SU-DHL-6 (cell line): ENCODE measurements around the gene SH3GLB2.

Source experiments
- H2AFZ ChIP-seq: fragments of 200-600 bp; sonication (generic); 2 replicates; pipeline ENCODE4 v1.6.1; 2014; ENCODE audit warnings: low read depth, mild to moderate bottlenecking, moderate library complexity, mixed read lengths, antibody characterized with exemption, low read length; ENCODE audit not compliant: severe bottlenecking
- H3F3A ChIP-seq: fragments of 200-600 bp; shearing (Covaris generic); 2 replicates; pipeline ENCODE4 v1.6.0; 2016; ENCODE audit warnings: antibody characterized with exemption, mild to moderate bottlenecking; ENCODE audit not compliant: insufficient read depth
- H3K27ac ChIP-seq: fragments of 200-600 bp; sonication (generic); 2 replicates; pipeline ENCODE4 v1.5.1; 2016; ENCODE audit warnings: low read depth, mild to moderate bottlenecking, low read length, moderate library complexity, mixed read lengths
- H3K27me3 ChIP-seq: fragments of 200-600 bp; sonication (generic), shearing (Covaris generic); 2 replicates; pipeline ENCODE4 v1.6.0; 2014; ENCODE audit warnings: mild to moderate bottlenecking, low read length
- H3K36me3 ChIP-seq: fragments of 200-600 bp; sonication (generic); 2 replicates; pipeline ENCODE4 v1.6.1; 2014; ENCODE audit warnings: mild to moderate bottlenecking, low read length, mixed read lengths
- H3K4me2 ChIP-seq: fragments of 300-600, 200-600 bp; shearing (Covaris generic), sonication (generic); 2 replicates; pipeline ENCODE4 v1.6.0; 2014; ENCODE audit warnings: low read length, low read depth, mild to moderate bottlenecking; ENCODE audit not compliant: poor library complexity, severe bottlenecking
- H3K4me3 ChIP-seq: fragments of 200-600 bp; sonication (generic); 2 replicates; pipeline ENCODE4 v1.5.1; 2014; ENCODE audit warnings: antibody characterized with exemption, low read length, mild to moderate bottlenecking, mixed read lengths; ENCODE audit not compliant: insufficient read depth, poor library complexity, severe bottlenecking
- H3K79me2 ChIP-seq: fragments of 200-600 bp; sonication (generic); 2 replicates; pipeline ENCODE4 v1.6.1; 2014; ENCODE audit warnings: mild to moderate bottlenecking, low read length, moderate library complexity; ENCODE audit not compliant: insufficient read depth
- H3K9ac ChIP-seq: fragments of 200-600 bp; sonication (generic); 2 replicates; pipeline ENCODE4 v1.7.0; 2014; ENCODE audit warnings: mild to moderate bottlenecking, low read length
- H3K9me2 ChIP-seq: fragments of 200-600 bp; sonication (generic); replicated peaks from 2 replicates; pipeline ENCODE4 v1.6.1; 2014; ENCODE audit warnings: low read length; ENCODE audit not compliant: insufficient read depth
- H3K9me3 ChIP-seq: fragments of 200-600 bp; sonication (generic); 2 replicates; pipeline ENCODE4 v1.6.1; 2014; ENCODE audit warnings: low read length, mixed read lengths; ENCODE audit not compliant: insufficient read depth
- H4K20me1 ChIP-seq: fragments of 200-600 bp; sonication (generic); 2 replicates; pipeline ENCODE4 v1.6.1; 2014; ENCODE audit warnings: low read depth, mild to moderate bottlenecking, antibody characterized with exemption, low read length, moderate library complexity, mixed read lengths
- CTCF ChIP-seq: fragments of 200-600 bp; sonication (generic); IDR thresholded peaks from one replicate; pipeline ENCODE4 v1.5.1; 2017; ENCODE audit warnings: antibody characterized with exemption, mild to moderate bottlenecking, low read length, moderate library complexity; ENCODE audit not compliant: insufficient read depth, poor library complexity, severe bottlenecking
- EZH2phosphoT487 ChIP-seq: fragments of 200-600 bp; sonication (generic), shearing (Covaris generic); conservative IDR thresholded peaks from 2 replicates; pipeline ENCODE4 v1.6.1; 2018; ENCODE audit warnings: mild to moderate bottlenecking, antibody characterized with exemption, low read length, moderate library complexity, mixed read lengths

The SH3GLB2 gene

GRCh38 chr9:129022037-129022436 is 6.1 kb downstream of the SH3GLB2 start:
- H3K27ac ChIP-seq, result no peak overlapping the region
- H3K27me3 ChIP-seq, result no peaks in the 10 kb centered on the region
- H3F3A ChIP-seq, result no peaks in the 10 kb centered on the region
- no peaks in the 10 kb centered on the region for H3K36me3 ChIP-seq
- no peak overlapping the region for H3K9ac ChIP-seq
- peaks cover 42% of the 10 kb centered on the region for H3K79me2 ChIP-seq
- no peaks in the 10 kb centered on the region for H4K20me1 ChIP-seq
- H3K9me3 ChIP-seq, result no peaks in the 10 kb centered on the region
- TF ChIP-seq EZH2phosphoT487 (no peak), CTCF (no peak)
- H3K4me2 ChIP-seq, result no peak overlapping the region
- H3K4me3 ChIP-seq, result no peak overlapping the region
- H3K9me2 ChIP-seq, result no peaks in the 10 kb centered on the region
- no peak overlapping the region for H2AFZ ChIP-seq

DNA sequence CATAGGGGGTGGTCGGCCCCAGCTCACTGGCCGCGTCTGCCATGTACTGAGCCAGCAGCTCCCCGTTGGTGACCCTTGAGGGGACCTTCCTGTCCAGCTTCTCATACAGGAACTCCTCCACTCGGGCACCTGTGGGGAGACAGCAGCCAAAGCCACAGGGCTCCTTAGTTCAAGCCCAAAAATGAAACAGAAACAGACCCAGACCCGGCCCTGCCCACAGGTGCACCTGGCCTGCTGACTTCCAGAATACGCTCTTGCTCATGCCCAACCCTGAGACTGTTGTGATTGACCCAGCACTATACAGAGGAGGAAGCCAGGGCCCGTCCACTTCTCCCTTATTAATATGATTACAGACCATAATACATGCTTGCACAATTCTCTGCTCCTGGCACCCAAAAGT is 7.0 kb downstream of the SH3GLB2 start:
- Histone ChIP-seq H3K36me3 (no peaks in the 10 kb centered on the region), H3K9me3 (no peaks in the 10 kb centered on the region), H3K27me3 (no peaks in the 10 kb centered on the region), H3K79me2 (peaks cover 33% of the 10 kb centered on the region), H3F3A (no peaks in the 10 kb centered on the region), H2AFZ (no peak overlapping the region), H4K20me1 (no peaks in the 10 kb centered on the region), H3K4me3 (no peak overlapping the region), H3K9me2 (no peaks in the 10 kb centered on the region), H3K4me2 (no peak overlapping the region), H3K27ac (no peak overlapping the region), H3K9ac (no peak overlapping the region)
- TF ChIP-seq CTCF (no peak), EZH2phosphoT487 (no peak)

GRCh38 chr9:129014608-129015007 is 13.5 kb downstream of the SH3GLB2 start:
- Histone ChIP-seq H3K27ac (no peak overlapping the region), H3K4me3 (no peak overlapping the region), H3K9ac (no peak overlapping the region), H3K4me2 (no peak overlapping the region), H4K20me1 (no peaks in the 10 kb centered on the region), H3K79me2 (no peaks in the 10 kb centered on the region), H3F3A (no peaks in the 10 kb centered on the region), H3K9me3 (no peaks in the 10 kb centered on the region), H2AFZ (no peak overlapping the region), H3K9me2 (no peaks in the 10 kb centered on the region), H3K27me3 (no peaks in the 10 kb centered on the region), H3K36me3 (no peaks in the 10 kb centered on the region)
- TF ChIP-seq EZH2phosphoT487, result no peak
- no peak for TF ChIP-seq CTCF
